ENCODE results near the gene COL25A1.
"Not testable (repeated sequence)": the region's sequence is repeated elsewhere in the genome, so short reads cannot be mapped to it uniquely, and the experiment has no call there.

The COL25A1 gene

GRCh38 chr4:109166586-109166985 is 135.9 kb downstream of the COL25A1 start:
- no peak for DNase-seq

GRCh38 chr4:109166126-109166525 is 136.3 kb downstream of the COL25A1 start:
- no peak for DNase-seq

- DNase-seq = no peak
These were observed 138.4 kb downstream of the COL25A1 start for GRCh38 chr4:109164011-109164410.

- no peak for DNase-seq
These were observed 139.0 kb downstream of the COL25A1 start for GRCh38 chr4:109163493-109163892.

GRCh38 chr4:109162759-109163158 is 139.7 kb downstream of the COL25A1 start:
- no peak for DNase-seq

GRCh38 chr4:109160494-109160893 is 142.0 kb downstream of the COL25A1 start:
- no peak for DNase-seq

- no peak for DNase-seq
These were observed 144.8 kb downstream of the COL25A1 start for GRCh38 chr4:109157696-109158095.

GRCh38 chr4:109157205-109157604 is 145.3 kb downstream of the COL25A1 start:
- no peak for DNase-seq

GRCh38 chr4:109156356-109156755 is 146.1 kb downstream of the COL25A1 start:
- no peak for DNase-seq

GRCh38 chr4:109155682-109156283 is 146.7 kb downstream of the COL25A1 start:
- no peak for DNase-seq

- no peak for DNase-seq
These were observed 147.4 kb downstream of the COL25A1 start for GRCh38 chr4:109155084-109155483.

GRCh38 chr4:109154424-109154823 is 148.0 kb downstream of the COL25A1 start:
- no peak for DNase-seq

GRCh38 chr4:109149836-109150235 is 152.6 kb downstream of the COL25A1 start:
- no peak for DNase-seq

- DNase-seq = no peak
These were observed 153.8 kb downstream of the COL25A1 start for GRCh38 chr4:109148577-109149075.

GRCh38 chr4:109147135-109147534 is 155.3 kb downstream of the COL25A1 start:
- no peak for DNase-seq

GRCh38 chr4:109146499-109146898 is 156.0 kb downstream of the COL25A1 start:
- no peak for DNase-seq

GRCh38 chr4:109138125-109138524 is 164.3 kb downstream of the COL25A1 start:
- not testable (repeated sequence) for DNase-seq

GRCh38 chr4:109134921-109135320 is 167.5 kb downstream of the COL25A1 start:
- no peak for DNase-seq

GRCh38 chr4:109134268-109134667 is 168.2 kb downstream of the COL25A1 start:
- DNase-seq = no peak

- no peak for DNase-seq
These were observed 170.9 kb downstream of the COL25A1 start for GRCh38 chr4:109131559-109131958.

GRCh38 chr4:109128589-109128988 is 173.9 kb downstream of the COL25A1 start:
- no peak for DNase-seq

GRCh38 chr4:109127866-109128265 is 174.6 kb downstream of the COL25A1 start:
- DNase-seq = no peak

GRCh38 chr4:109126856-109127255 is 175.6 kb downstream of the COL25A1 start:
- DNase-seq = no peak

GRCh38 chr4:109125084-109125483 is 177.4 kb downstream of the COL25A1 start:
- DNase-seq = no peak

GRCh38 chr4:109123951-109124350 is 178.5 kb downstream of the COL25A1 start:
- DNase-seq = no peak
